ENCODE measurements around the gene CPT1B.

- TF ChIP-seq CTCF (IDR thresholded peaks at IDR 0.05) (no peak), POLR2A (IDR thresholded peaks at IDR 0.05) (no peak)
Observed at GRCh38 chr22:50564289-50564688, 13.9 kb downstream of the CPT1B start.

Data from lower leg skin (tissue), 3 donors.